Muscle of arm (tissue), 12 donors: Measurements from ENCODE around the gene ABHD11. TPM values are rescaled to one million over a fixed set of nuclear protein-coding genes. Genes with fewer than 3 reads are reported as not detected.

Experiments
- DNase-seq: peaks from one replicate; pipeline ENCODE4 v3.0.0-alpha.2; 2013
- polyA plus RNA-seq, 12 donors: library from polyadenylated mRNA; unstranded; fragments of 120-200 nt; gene quantifications; one replicate each; pipeline ENCODE4 v1.2.1, GENCODE V29; 2013; ENCODE audit not compliant: insufficient read length in 12 of 12

ABHD11 gene
- polyA plus RNA-seq, 12 donors = 8.4 to 47.3 (median 10.5) TPM; not detected in 1

DNA sequence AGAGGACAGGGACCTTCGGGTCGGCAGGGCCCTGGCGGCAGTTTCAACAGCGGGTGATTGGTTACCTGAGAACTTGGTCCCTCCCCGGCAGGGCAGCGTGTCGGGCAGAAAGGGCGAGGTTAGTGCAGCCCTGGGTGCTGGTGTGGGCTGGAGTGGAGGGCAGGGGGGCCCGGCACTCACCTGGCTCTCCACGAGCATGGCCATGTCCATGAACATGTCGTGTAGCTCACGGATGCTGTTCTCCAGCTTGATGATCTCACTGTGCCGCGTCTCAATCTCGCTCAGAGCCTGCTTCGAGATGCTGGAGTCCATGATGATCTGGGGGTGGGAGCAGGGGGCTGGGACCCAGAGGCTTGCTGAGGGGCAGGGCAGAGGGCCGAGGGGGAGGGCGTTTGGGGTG, 35.9 kb downstream of the ABHD11 start:
- DNase-seq = no peak

DNA sequence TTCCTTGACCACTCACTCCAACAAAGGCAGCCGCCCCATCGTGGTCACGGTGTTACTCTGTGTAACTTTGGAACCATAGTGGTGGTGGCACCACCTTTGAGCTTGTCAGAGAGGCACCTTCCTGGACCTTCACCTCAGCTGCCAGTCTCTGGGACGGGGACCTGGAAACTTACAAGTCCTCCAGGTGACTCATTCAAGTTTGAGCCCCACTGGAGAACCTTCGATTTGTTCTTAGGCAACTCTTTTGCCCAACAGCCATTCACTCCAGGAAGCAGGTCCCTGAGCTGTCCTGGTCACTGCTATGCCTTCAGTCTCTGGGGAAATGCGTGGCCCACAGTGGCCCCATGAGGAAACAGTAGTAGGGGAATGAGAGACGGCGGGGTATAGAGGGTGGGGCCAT, 36.4 kb downstream of the ABHD11 start:
- DNase-seq = no peak

DNA sequence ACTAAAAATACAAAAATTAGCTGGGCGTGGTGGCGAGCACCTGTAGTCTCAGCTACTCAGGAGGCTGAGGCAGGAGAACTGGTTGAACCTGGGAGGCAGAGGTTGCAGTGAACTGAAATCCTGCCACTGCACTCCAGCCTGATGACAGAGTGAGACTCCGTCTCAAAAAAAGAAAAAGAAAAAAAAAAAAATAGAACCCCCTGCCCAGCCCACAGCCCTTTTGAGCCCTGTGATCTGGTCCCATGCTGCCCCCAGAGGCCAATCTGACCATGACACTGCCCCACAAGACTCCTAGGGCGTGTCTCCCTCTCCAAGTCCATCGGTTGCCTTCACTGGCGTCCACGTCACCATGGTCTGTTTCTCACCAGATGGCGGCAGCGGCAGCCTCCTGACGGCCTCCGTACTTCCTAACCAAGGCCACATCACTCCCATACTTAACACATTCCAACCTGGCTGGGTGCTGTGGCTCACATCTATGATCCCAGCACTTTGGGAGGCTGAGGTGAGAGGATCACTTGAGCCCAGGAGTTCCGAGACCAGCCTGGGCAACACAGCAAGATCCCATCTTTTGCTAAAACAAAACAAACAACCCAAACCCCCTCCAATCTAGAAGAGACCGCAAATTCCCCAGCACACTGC, 37.1 kb downstream of the ABHD11 start:
- DNase-seq = no peak

DNA sequence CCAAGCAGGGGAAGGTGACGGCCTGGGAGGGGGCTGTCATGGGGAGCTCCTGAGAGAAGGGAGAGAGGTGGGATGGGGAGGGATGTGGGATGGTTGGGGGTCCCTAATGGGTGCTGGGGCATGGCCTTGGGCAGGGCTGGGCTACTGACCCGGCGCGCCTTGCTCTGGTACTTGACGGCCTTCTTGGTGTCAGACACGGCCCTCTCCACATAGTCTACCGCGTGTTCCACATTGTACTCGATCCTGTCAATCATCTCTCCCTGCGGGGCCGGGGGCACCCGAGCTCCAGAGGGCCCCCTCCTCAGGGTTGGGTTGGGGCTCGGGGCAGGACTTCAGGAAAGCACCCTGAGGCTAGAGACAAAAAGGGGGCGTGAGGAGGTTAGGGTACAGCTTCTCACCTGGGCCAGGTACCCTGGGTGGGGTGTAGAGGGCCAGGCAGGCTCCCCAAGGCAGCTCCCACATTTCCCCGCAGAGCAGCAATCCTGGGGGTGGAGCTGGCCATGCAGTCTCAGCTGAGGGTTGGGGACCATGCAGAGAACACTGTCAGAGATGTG, 37.9 kb downstream of the ABHD11 start:
- DNase-seq = no peak

DNA sequence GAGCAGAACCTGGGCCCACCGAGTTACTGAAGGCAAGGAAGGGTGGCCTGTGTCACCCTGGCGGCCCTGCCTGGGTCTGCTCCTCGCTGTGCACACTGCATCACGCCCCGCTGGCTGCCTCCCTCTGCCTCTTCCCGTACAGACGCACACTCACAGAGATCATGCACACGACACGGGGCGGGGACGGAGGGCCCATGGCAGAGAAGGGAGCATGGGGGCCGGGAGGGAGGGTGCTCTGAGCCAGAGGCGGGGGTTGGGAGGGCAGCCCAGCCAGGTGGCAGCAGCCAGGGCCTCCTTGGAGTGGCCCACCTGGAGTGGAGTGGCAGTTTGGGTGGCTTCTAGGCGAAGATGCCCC, 38.6 kb downstream of the ABHD11 start:
- no peak for DNase-seq

DNA sequence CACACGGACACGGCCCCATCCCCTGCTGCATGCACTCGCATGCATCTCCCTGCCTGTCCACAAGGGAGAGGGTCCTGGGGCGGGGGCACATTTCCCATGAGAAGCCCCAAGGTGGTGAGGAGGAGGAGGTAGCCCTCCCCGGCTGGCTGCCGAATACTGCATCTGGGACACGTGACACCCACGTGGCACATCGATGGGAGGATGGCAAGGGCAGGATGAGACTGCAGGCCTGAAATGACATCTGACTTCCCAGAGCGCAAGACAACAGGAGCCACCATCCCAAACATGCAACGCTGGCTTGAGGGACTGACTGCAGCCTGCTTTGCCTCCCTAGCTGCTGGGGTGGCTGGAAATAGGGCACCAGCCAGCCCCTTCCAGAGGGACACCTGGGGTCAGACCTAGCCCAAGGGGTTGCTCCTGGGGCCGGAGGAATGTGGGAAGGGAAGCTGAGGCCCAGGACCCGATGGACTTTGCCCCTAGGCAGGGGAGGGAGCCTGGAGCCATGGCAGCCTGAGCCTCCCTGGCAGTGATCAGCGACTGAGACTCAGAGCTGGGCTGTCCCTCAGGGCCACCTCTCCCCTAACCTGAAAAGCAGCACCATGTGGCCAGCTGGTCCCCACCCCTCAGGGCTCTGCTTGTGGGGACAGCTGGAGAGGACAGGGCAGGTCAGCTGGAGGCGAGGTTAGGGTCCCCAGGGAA, 39.1 kb downstream of the ABHD11 start:
- no peak for DNase-seq

DNA sequence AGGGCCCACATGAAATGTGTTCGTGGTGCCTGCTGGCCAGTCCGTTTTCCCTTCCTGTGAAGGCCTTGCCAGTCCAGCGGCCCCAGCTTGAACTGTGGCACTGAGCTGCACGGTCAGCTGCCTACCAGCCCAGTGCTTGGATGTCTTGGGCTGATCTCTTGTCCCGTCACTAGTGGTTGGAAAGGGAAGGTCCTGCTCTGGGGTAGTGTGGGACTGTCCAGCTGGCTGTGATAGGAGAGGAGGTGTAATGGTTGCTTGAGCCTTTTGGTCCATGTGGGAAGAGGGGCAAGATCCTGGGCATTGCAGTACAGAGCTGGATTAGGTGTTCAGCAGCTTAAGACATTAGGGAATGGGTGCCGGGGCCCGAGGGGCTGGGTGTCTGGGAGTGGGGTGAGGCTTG, 40.2 kb downstream of the ABHD11 start:
- no peak for DNase-seq

DNA sequence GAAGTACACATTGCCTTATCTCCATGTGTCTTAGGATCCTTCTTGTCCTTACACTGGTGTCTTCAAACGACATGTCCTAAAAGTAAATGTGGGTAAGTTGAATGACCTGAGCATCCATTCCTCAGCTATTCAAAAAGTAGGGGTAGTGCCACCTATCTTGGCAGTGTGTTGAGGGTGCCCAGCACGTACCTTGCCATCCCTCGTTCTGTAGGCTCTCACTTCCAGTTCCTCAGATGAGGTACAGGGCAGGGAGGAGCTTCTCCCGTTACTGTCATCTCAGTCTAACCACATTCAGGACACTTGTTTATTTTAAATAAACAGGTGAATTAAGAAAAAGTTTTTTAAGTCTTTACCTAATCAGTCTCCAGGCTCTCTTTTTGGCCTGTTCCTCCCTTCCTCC, 42.2 kb downstream of the ABHD11 start:
- DNase-seq = no peak

DNA sequence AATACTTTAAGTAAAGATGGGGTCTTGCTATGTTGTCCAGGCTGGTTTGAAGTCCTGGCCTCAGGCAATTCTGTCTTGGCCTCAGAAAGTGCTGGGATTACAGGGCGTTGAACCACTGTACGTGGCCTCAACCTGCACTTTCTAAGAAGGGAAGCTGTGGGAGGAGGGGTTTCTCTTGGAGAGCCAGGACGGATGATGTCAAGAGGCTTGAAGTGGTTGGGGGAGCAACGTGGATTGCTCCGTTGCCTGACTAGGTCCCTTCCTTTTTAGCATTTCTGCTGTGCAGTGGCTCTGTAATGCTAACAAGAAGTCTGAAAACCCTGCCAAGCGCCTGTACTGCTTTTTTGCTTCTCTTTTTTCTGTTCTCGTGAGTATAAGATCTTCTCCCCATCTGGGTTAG, 48.0 kb downstream of the ABHD11 start:
- no peak for DNase-seq

DNA sequence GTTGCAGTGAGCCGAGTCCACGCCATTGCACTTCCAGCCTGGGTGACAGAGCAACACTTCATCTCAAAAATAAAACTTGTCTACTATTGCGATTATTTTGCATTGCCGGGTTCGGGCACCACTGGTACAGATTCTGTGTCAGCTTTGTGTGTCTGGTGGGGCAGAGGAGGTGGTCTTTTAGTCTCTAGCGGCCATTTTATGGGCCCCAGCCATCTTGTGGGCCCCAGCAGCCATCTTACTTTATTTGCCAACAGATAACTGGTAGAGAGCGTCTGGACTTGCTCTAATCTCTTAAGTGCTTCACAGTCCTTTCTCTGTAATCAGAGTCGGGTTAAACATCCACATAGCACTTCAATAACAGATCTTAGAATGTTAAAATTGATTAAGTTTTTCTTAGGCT, 50.3 kb downstream of the ABHD11 start:
- DNase-seq = no peak

Other genes with a start within 250 kb of the ABHD11 start
- 10 to 100 TPM in 11 of 12 donors, not detected in 1; 48.5 to 62.8 (median 55.3) TPM for gene BAZ1B, start 216.5 kb downstream of the ABHD11 start, polyA plus RNA-seq
- gene BCL7B, start 181.1 kb downstream of the ABHD11 start, polyA plus RNA-seq = 10 to 100 TPM in 11 of 12 donors, not detected in 1; 26.7 to 61.0 (median 32.3) TPM
- 10 to 100 TPM in 11 of 12 donors, not detected in 1; 21.6 to 48.7 (median 26.5) TPM for gene TBL2, start 160.2 kb downstream of the ABHD11 start, polyA plus RNA-seq
- 10 to 100 TPM in 1 of 12 donors, 1 to 10 TPM in 1, under 1 TPM in 9, not detected in 1; 0.06 to 27.3 (median 0.28) TPM for gene MLXIPL, start 114.3 kb downstream of the ABHD11 start, polyA plus RNA-seq
- gene VPS37D, start 71.0 kb downstream of the ABHD11 start, polyA plus RNA-seq = 1 to 10 TPM in 10 of 12 donors, not detected in 2; 1.6 to 4.2 (median 2.2) TPM
- 10 to 100 TPM in 1 of 12 donors, 1 to 10 TPM in 10, not detected in 1; 4.9 to 11.3 (median 6.5) TPM for gene DNAJC30, start 55.3 kb downstream of the ABHD11 start, polyA plus RNA-seq
- 10 to 100 TPM in 11 of 12 donors, not detected in 1; 44.7 to 83.4 (median 68.9) TPM for gene BUD23, start 55.2 kb downstream of the ABHD11 start, polyA plus RNA-seq
- gene STX1A, start 19.1 kb downstream of the ABHD11 start, polyA plus RNA-seq = 10 to 100 TPM in 7 of 12 donors, 1 to 10 TPM in 4, not detected in 1; 6.2 to 13.1 (median 10.7) TPM
- gene CLDN3, start 31.5 kb upstream of the ABHD11 start, polyA plus RNA-seq = 10 to 100 TPM in 1 of 12 donors, under 1 TPM in 6, not detected in 5; 0.19 to 14.9 (median 0.38) TPM
- 100 to 1,000 TPM in 1 of 12 donors, 10 to 100 TPM in 2, 1 to 10 TPM in 1, under 1 TPM in 7, not detected in 1; 0.30 to 105 (median 0.88) TPM for gene CLDN4, start 92.2 kb upstream of the ABHD11 start, polyA plus RNA-seq
- 1 to 10 TPM in 7 of 12 donors, under 1 TPM in 3, not detected in 2; 0.49 to 3.1 (median 1.7) TPM for gene METTL27, start 103.7 kb upstream of the ABHD11 start, polyA plus RNA-seq
- not detected for gene TMEM270, start 122.4 kb upstream of the ABHD11 start, polyA plus RNA-seq